HUES6 (cell line): ENCODE results near the gene EGFL8.
A peak's percentile ranks its signal among the peaks of the same experiment; 100 is the strongest.
"Not testable (repeated sequence)": the region's sequence is repeated elsewhere in the genome, so short reads cannot be mapped to it uniquely, and the experiment has no call there.

Source experiments
- H3K27ac ChIP-seq: 2 replicates; pipeline ENCODE4 v1.7.0; 2013; ENCODE audit warnings: low read depth, mild to moderate bottlenecking, low read length, inconsistent platforms
- H3K27me3 ChIP-seq: 2 replicates; pipeline ENCODE4 v1.6.1; 2013; ENCODE audit warnings: low read length; ENCODE audit not compliant: control insufficient read depth, insufficient read depth
- H3K36me3 ChIP-seq: 2 replicates; pipeline ENCODE4 v1.6.1; 2013; ENCODE audit warnings: low read length; ENCODE audit not compliant: control insufficient read depth, insufficient read depth
- H3K4me1 ChIP-seq: 2 replicates; pipeline ENCODE4 v1.6.1; 2013; ENCODE audit warnings: low read length; ENCODE audit not compliant: control insufficient read depth, insufficient read depth
- H3K4me3 ChIP-seq: 2 replicates; pipeline ENCODE4 v1.5.1; 2013; ENCODE audit warnings: low read depth, low read length
- H3K9ac ChIP-seq: one replicate; pipeline ENCODE4 v1.6.1; 2013; ENCODE audit warnings: mild to moderate bottlenecking, low read length
- H3K9me3 ChIP-seq: 2 replicates; pipeline ENCODE4 v1.6.1; 2013; ENCODE audit warnings: low read depth, low read length; ENCODE audit not compliant: control insufficient read depth, insufficient read depth

EGFL8 gene

GRCh38 chr6:32185681-32186131, 21.3 kb downstream of the EGFL8 start:
- H3K4me3 ChIP-seq, H3K27me3 ChIP-seq, H3K9ac ChIP-seq, H3K9me3 ChIP-seq, H3K27ac ChIP-seq: not testable (repeated sequence)
- peaks cover 15% of the 10 kb centered on the region for H3K4me1 ChIP-seq
- H3K36me3 ChIP-seq = peaks cover 54% of the 10 kb centered on the region

- H3K9me3 ChIP-seq, H3K27ac ChIP-seq, H3K4me3 ChIP-seq, H3K27me3 ChIP-seq, H3K9ac ChIP-seq: not testable (repeated sequence)
- peaks cover 20% of the 10 kb centered on the region for H3K4me1 ChIP-seq
- H3K36me3 ChIP-seq = peaks cover 48% of the 10 kb centered on the region
Measured at GRCh38 chr6:32186151-32186840, 21.9 kb downstream of the EGFL8 start.

GRCh38 chr6:32187009-32187709, 22.8 kb downstream of the EGFL8 start:
- H3K4me3 ChIP-seq = no peak overlapping the region
- H3K4me1 ChIP-seq = peaks cover 29% of the 10 kb centered on the region
- H3K27ac ChIP-seq = no peak overlapping the region
- peaks cover 45% of the 10 kb centered on the region for H3K36me3 ChIP-seq
- no peaks in the 10 kb centered on the region for H3K9me3 ChIP-seq
- no peak overlapping the region for H3K9ac ChIP-seq
- no peaks in the 10 kb centered on the region for H3K27me3 ChIP-seq

- not testable (repeated sequence) for H3K9ac ChIP-seq, H3K27ac ChIP-seq
Measured at GRCh38 chr6:32187725-32188380, 23.5 kb downstream of the EGFL8 start.

GRCh38 chr6:32188381-32189068, 24.1 kb downstream of the EGFL8 start:
- Histone ChIP-seq H3K4me3 (peak overlapping the region; percentile 53), H3K36me3 (peaks cover 31% of the 10 kb centered on the region), H3K9ac (peak overlapping the region; percentile 72), H3K4me1 (peaks cover 37% of the 10 kb centered on the region), H3K27ac (no peak overlapping the region), H3K27me3 (no peaks in the 10 kb centered on the region), H3K9me3 (no peaks in the 10 kb centered on the region)

More at GRCh38 chr6:32187725-32188380, 23.5 kb downstream of the EGFL8 start:
- H3K4me3 ChIP-seq, H3K27me3 ChIP-seq, H3K9me3 ChIP-seq: not testable (repeated sequence)
- Histone ChIP-seq H3K4me1 (peaks cover 34% of the 10 kb centered on the region), H3K36me3 (peaks cover 38% of the 10 kb centered on the region)

GRCh38 chr6:32189069-32189741, 24.8 kb downstream of the EGFL8 start:
- Histone ChIP-seq H3K9ac (peak overlapping the region; percentile 72), H3K27ac (peak overlapping the region; percentile 68), H3K4me1 (peaks cover 37% of the 10 kb centered on the region), H3K36me3 (peaks cover 25% of the 10 kb centered on the region), H3K27me3 (no peaks in the 10 kb centered on the region), H3K4me3 (peak overlapping the region; percentile 53), H3K9me3 (no peaks in the 10 kb centered on the region)

GRCh38 chr6:32189742-32190053, 25.3 kb downstream of the EGFL8 start:
- Histone ChIP-seq H3K9ac (peak overlapping the region; percentile 72), H3K27ac (peak overlapping the region; percentile 68), H3K27me3 (no peaks in the 10 kb centered on the region), H3K4me1 (peaks cover 40% of the 10 kb centered on the region), H3K4me3 (peak overlapping the region; percentile 53), H3K9me3 (no peaks in the 10 kb centered on the region), H3K36me3 (peaks cover 23% of the 10 kb centered on the region)

- Histone ChIP-seq H3K27ac (peak within 1 kb of the TSS; percentile 72), H3K4me1 (peaks cover 45% of the 10 kb centered on the region), H3K9ac (peak within 1 kb of the TSS; percentile 72), H3K4me3 (peak within 1 kb of the TSS; percentile 53), H3K27me3 (no peaks in the 10 kb centered on the region), H3K36me3 (peaks cover 23% of the 10 kb centered on the region), H3K9me3 (no peaks in the 10 kb centered on the region)
Measured at GRCh38 chr6:32190054-32190851, 25.9 kb downstream of the EGFL8 start, which contains the start of gene PBX2. TSS of gene PBX2 (minus strand) at chr6:32190202. CDS start at chr6:32189915, 287 bp downstream.

- H3K4me3 ChIP-seq = peak overlapping the region; percentile 53; the same call in 1 of the 2 replicates
Measured at GRCh38 chr6:32190911-32191677, 26.7 kb downstream of the EGFL8 start.

More at GRCh38 chr6:32190911-32191677, 26.7 kb downstream of the EGFL8 start:
- Histone ChIP-seq H3K27me3 (no peaks in the 10 kb centered on the region), H3K4me1 (peaks cover 45% of the 10 kb centered on the region), H3K9me3 (no peaks in the 10 kb centered on the region), H3K9ac (peak overlapping the region; percentile 43), H3K36me3 (peaks cover 21% of the 10 kb centered on the region), H3K27ac (peak overlapping the region; percentile 72; the same call in 1 of the 2 replicates)
